ENCODE data around the gene TOP1. TPM values are rescaled to one million over a fixed set of nuclear protein-coding genes. Genes with fewer than 3 reads are reported as not detected.

The TOP1 gene
- total RNA-seq, 1 experiment from 2014 or later, result 144 TPM

- Mint-ChIP-seq H3K27me3 (ENCODE audit: insufficient read depth, unreplicated experiment) (no peaks in the 10 kb centered on the region), H3K4me3 (ENCODE audit: unreplicated experiment) (no peak overlapping the region), H3K27ac (ENCODE audit: unreplicated experiment) (no peak overlapping the region), H3K4me1 (ENCODE audit: low read depth, unreplicated experiment) (peaks cover 15% of the 10 kb centered on the region), H3K36me3 (ENCODE audit: insufficient read depth, unreplicated experiment) (peaks cover 63% of the 10 kb centered on the region), H3K9me3 (ENCODE audit: unreplicated experiment) (no peaks in the 10 kb centered on the region)
- H3K4me3 ChIP-seq (ENCODE audit: low read depth, low read length), result no peak overlapping the region
- H3K27me3 ChIP-seq (replicated peaks; ENCODE audit: control insufficient read depth, insufficient read depth, low read length), result no peaks in the 10 kb centered on the region
- ChIA-PET POLR2A (no interaction called here), CTCF (interaction anchor here (0.5 kb wide), 1 partner anchor 88 kb away, joined by 4 read pairs; no protein-coding TSS in a partner anchor)
- H3K4me1 ChIP-seq, result peaks cover 21% of the 10 kb centered on the region; the same call in 1 of the 2 replicates
- no peak for TF ChIP-seq CTCF (IDR thresholded peaks at IDR 0.05; ENCODE audit: insufficient read depth in 1 of 2, low read depth in 1 of 2, low read length in 1 of 2, severe bottlenecking in 1 of 2, unreplicated experiment in 1 of 2)
- no TSS peak for BruUV-seq (replicated peaks)
- no peak for DNase-seq
- intact Hi-C loops (cut with micrococcal nuclease; ENCODE audit: unreplicated experiment), result no loop called here
- H3K36me3 ChIP-seq (ENCODE audit: control insufficient read depth, insufficient read depth, low read length), result peaks cover 33% of the 10 kb centered on the region
- H3K9me3 ChIP-seq, result no peaks in the 10 kb centered on the region
Observed at GRCh38 chr20:41162396-41162795, 133.8 kb downstream of the TOP1 start.

GRCh38 chr20:41163821-41164220 is 135.2 kb downstream of the TOP1 start:
- CTCF ChIA-PET, result interaction anchor here (1.0 to 1.1 kb wide), 2 partner anchors 9 to 177 kb away, joined by 3 to 4 read pairs; partner anchors contain the start of gene LPIN3
- no peak for TF ChIP-seq CTCF (IDR thresholded peaks at IDR 0.05; ENCODE audit: insufficient read depth in 1 of 2, low read depth in 1 of 2, low read length in 1 of 2, severe bottlenecking in 1 of 2, unreplicated experiment in 1 of 2)
- POLR2A ChIA-PET, result no interaction called here
- H3K36me3 ChIP-seq (ENCODE audit: control insufficient read depth, insufficient read depth, low read length), result peaks cover 39% of the 10 kb centered on the region
- H3K27me3 ChIP-seq (replicated peaks; ENCODE audit: control insufficient read depth, insufficient read depth, low read length), result no peaks in the 10 kb centered on the region
- H3K9me3 ChIP-seq, result no peaks in the 10 kb centered on the region
- intact Hi-C loops (cut with micrococcal nuclease; ENCODE audit: unreplicated experiment), result no loop called here
- no peak overlapping the region for H3K4me3 Mint-ChIP-seq (ENCODE audit: unreplicated experiment)
- peaks cover 8% of the 10 kb centered on the region for H3K4me1 Mint-ChIP-seq (ENCODE audit: low read depth, unreplicated experiment)
- H3K36me3 Mint-ChIP-seq (ENCODE audit: insufficient read depth, unreplicated experiment), result peaks cover 56% of the 10 kb centered on the region
- H3K4me1 ChIP-seq, result peaks cover 8% of the 10 kb centered on the region; the same call in 1 of the 2 replicates
- no TSS peak for BruUV-seq (replicated peaks)
- no peaks in the 10 kb centered on the region for H3K9me3 Mint-ChIP-seq (ENCODE audit: unreplicated experiment)
- H3K27me3 Mint-ChIP-seq (ENCODE audit: insufficient read depth, unreplicated experiment), result no peaks in the 10 kb centered on the region
- no peak for DNase-seq
- no peak overlapping the region for H3K27ac Mint-ChIP-seq (ENCODE audit: unreplicated experiment)
- no peak overlapping the region for H3K4me3 ChIP-seq (ENCODE audit: low read depth, low read length)

GRCh38 chr20:41165001-41165882 is 136.6 kb downstream of the TOP1 start:
- no peaks in the 10 kb centered on the region for H3K9me3 ChIP-seq
- peaks cover 41% of the 10 kb centered on the region for H3K36me3 ChIP-seq (ENCODE audit: control insufficient read depth, insufficient read depth, low read length)
- H3K4me1 Mint-ChIP-seq (ENCODE audit: low read depth, unreplicated experiment), result no peaks in the 10 kb centered on the region
- H3K4me3 Mint-ChIP-seq (ENCODE audit: unreplicated experiment), result no peak overlapping the region
- ChIA-PET POLR2A (no interaction called here), CTCF (no interaction called here)
- no peak for TF ChIP-seq CTCF (IDR thresholded peaks at IDR 0.05; ENCODE audit: insufficient read depth in 1 of 2, low read depth in 1 of 2, low read length in 1 of 2, severe bottlenecking in 1 of 2, unreplicated experiment in 1 of 2)
- no peaks in the 10 kb centered on the region for H3K9me3 Mint-ChIP-seq (ENCODE audit: unreplicated experiment)
- peaks cover 60% of the 10 kb centered on the region for H3K36me3 Mint-ChIP-seq (ENCODE audit: insufficient read depth, unreplicated experiment)
- H3K27me3 Mint-ChIP-seq (ENCODE audit: insufficient read depth, unreplicated experiment), result no peaks in the 10 kb centered on the region
- H3K4me1 ChIP-seq, result no peaks in the 10 kb centered on the region
- no peaks in the 10 kb centered on the region for H3K27me3 ChIP-seq (replicated peaks; ENCODE audit: control insufficient read depth, insufficient read depth, low read length)
- H3K4me3 ChIP-seq (ENCODE audit: low read depth, low read length), result no peak overlapping the region
- H3K27ac Mint-ChIP-seq (ENCODE audit: unreplicated experiment), result no peak overlapping the region
- no peak for DNase-seq
- intact Hi-C loops (cut with micrococcal nuclease; ENCODE audit: unreplicated experiment), result no loop called here
- TSS peak; percentile 48 for BruUV-seq (replicated peaks)
